NCI-H2196 treated with DMSO at 0.1 percent for 48 hours (cell line): ENCODE results near the gene FAM240A.

Experiments used
- DNase-seq: peaks from one replicate; lab custom pipeline; 2025; ENCODE audit not compliant: unreplicated experiment; lab: John Stamatoyannopoulos, UW

Gene FAM240A

DNA sequence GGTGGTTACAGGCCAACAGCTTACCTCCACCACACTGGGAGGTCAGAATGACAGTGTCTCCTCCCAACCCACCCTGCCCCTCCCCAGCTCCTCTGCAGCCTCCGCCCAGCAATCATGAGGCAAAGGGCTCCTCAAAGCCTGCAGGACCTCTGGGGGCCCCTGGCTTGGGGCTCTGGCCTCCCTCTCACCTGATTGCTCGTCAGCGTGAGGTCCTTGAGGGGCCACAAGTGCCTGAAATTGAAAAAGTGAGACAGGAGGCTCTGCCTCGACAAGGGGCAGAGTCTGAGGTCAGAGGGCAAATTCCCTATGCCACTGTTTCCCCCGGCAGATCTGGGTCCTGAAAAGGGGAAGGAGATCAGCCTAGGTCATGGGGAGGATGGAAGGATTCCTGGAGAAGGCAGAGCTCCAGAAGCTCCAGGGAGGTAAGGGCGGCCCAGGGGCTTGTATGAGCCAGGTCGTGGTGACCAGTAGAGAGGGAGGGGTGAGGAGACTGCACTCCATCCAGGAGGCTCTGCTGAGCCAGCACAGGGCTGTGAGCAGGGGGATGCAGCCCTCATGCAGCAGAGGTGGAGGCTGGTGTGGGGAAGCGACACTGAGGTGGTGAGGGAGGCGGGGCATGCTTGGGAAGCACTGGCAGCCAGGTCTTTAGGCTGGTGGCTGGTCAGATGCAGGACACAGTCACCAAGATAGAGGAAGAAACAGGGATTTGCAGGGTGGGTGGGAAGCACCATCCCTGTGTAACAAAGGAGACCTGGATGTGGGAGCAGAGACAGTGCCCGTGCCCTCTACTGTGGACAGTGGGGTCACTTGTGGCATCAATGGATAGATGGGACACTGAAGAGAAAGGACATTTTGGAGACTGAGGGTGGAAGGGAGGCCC, 61.1 kb downstream of the FAM240A start:
- no peak for DNase-seq

DNA sequence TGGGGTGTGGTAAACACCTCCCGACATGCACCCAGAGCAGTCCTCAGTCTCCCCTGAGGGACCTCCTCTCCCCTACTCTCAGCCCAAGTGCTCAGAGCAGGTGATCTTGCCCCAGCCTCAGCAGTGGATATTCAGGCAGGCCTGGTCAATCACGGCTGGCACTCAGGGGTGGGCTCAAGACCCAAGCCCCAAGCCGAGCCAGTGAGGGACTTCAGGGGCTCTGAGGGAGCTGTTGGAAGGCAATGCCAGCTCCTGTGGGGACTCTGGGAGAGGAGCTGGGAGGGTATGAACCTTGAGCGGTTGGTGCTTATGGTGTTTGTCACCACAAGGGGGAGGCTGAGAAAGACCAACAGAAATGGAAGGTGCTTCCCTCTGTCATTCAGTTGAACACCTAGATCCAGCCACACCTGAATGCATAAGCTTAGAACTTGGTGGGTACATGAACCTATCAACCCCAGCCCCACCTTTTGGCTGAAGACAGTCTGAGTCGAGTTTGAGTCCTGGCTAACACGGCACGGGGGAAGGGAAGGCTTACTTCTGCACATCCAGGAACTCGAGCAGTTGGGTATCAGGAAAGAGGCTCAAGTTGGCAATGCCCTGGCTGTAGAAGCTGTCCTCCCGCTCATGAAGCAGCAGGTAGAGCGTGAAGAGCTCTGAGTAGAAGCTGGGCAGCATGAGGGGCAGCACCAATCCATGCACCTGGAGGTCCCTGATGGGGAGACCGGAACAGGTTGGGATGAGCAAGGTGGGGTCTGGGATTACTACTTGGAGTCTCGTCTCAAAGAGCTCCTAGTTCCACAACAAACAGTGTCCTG, 61.9 kb downstream of the FAM240A start:
- no peak for DNase-seq

DNA sequence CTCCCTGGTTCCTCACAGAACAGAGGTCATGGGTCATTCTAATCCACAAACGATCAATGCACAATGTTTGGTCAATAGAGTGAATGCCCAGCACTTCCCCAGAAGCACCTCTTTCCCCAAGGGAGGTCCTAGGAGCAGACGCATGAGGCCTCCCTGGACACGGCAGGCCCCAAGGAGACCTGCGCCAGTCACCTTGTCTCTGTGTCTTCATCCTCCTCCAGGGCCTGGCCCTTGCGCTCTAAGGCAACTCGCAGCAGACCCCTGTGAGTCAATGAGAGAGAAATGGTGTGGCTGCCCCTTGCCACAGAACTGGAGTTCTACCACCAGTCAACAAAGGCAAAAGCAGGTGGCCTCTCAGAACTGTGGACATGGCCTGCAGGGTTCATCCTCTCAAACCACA, 63.1 kb downstream of the FAM240A start:
- no peak for DNase-seq
